ENCODE results near the gene PFN3.

Gene PFN3

GRCh38 chr5:177399997-177400868, at the start of gene PFN3:
Gene PFN3, minus strand, starts transcription at chr5:177400661. Its CDS starts 85 bp downstream, at chr5:177400576.
- DNase-seq = no peak

DNA sequence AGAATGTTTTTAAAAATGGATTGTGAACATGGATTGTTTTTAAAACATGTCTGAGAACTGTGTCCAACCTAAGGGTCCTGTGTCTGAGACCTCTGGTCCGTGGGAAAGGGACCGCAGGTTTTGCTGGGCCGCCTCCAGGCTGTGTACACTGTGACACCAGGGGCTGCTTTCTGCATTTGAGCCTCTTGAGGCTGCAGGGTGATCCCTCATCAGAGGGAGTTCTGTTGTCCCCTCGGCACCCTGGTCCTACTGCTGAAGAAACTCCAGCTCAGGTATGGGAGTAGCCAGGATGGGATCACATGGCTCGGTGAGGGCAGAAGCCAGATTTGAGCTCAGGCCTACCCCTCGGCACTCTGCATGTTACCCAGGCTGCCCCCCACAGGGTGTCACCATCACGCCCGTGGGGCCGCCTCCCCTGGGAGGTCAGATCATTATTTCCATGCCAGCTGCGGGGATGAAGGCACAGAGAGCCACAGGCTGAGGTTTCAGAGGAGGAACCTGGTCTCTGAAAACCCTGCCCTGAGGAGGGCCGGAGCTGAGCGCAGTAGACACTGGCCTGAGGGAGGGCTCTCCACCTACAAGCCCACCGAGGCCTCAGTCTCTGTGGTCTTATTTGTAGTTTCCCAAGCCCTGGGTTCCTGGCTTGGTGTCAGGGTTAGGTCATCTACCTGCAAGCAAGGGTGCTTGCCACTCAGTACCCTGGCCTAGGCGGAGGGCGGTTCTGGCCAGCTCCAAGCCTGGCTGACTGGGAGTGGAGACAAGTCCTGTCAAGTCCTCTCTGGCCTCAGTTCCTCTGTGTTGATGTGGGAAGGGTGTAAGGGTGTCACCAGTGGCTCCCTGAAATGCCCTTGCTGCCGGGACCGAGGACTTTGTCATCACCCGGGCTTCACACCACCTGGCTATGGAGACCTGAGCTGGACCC, 48.9 kb upstream of the PFN3 start:
- no peak for DNase-seq

- DNase-seq = no peak
These were observed 47.9 kb upstream of the PFN3 start for GRCh38 chr5:177448244-177448950.

DNA sequence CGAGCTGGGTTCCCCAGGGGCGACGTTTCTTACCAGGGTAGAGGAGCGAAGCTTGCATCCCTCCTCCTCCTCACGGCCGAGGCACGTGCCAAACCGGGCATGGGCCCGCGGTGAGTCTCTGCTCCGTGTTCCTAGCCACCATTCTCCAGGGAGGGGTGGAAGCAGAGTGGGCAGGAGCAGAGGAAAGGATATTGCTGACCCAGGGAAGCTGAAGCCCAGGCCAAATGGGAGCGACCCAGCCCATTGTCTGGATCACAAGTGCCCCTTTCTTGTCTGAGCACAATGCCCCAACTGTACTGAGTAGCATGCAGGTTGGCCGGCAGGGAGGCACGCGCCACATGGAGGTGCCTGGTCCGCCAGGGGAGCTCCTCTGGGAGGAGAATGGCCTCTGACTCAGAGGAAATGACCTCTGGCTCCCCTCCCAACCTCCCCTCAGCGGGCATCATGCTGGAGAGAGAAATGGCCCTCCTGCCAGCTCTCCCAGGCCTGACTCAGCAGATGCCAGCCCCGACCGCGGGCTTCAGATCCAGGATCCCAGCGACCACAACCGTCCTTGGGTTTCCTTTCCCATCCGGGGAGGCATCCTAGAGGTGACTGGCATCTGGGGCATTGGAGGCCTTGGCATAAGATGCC, 47.3 kb upstream of the PFN3 start:
- DNase-seq = no peak

DNA sequence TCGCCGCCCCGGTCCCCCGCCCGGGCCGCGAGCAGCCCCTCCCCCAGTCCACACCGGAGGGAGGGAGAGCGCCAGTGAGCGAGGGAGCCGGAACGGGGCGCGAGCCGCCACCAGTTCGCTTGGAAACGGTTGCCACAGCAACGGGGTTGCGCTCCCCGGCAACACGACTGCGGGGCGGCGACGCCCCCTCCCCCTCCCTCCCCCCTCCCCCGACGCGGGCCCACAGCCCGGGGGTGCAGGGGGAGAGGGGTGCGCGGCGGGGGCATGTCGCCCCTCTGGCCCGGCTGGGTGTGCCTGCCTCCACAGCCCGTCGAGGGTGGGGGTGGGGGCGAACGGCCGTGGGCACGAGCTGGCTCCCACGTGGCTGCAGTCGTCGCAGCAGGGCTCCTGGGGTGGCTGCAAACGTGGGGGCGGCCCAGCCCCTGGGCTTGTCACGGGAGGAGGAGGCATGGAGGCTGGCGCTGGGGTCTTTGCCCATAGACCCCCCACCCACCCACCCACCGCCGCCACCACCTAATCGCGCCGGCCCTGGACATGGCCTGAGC, 46.7 kb upstream of the PFN3 start:
- no peak for DNase-seq

DNA sequence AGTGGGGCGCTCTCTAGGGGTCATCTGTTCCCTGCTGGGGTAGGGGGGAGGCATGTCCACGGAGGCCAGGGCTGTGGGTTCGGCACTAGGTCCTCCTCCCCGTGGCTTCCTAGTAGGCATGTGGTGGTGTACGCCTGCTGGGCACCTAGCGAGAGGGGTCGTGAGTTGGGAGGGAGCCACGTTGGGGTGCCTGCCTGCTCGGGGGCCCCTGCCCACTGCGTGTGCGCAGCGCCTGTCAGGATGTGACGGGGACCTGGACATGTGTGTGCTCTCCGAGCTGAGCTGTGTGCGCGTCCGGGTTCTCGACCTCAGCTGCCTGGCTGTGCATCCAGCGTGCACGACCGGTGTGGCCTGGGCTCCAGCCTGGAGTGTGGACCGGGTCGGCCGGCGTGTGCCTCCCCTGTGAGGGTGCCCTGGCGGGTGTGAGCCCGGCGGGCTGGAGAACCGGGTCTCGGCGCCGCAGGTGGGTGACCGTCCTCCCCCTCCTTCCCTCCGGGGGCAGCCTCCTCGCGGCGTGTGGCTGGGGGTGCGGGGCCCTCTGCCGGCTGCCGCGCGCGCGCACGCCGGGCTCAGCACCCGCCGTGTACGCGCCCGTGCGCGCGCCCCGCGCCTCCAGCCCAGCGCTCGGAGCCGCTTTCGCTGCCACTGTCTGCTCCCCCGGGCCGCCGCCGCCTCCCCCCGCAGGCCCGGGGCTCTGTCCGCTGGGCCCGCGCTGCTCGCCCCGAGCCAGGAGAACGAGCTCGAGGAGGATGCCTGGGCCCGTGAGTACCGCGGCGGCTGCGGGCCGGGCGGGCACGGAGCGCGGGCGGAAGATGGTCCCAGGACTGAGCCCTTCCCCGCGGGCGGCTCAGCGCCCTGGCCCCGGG, 46.0 kb upstream of the PFN3 start, which contains the start of gene PRR7:
TSS of gene PRR7 (plus strand) at position 615 of the 866 bp plus-strand sequence. CDS start 8,254 bp downstream, outside the sequence.
- DNase-seq = peak; percentile 84

DNA sequence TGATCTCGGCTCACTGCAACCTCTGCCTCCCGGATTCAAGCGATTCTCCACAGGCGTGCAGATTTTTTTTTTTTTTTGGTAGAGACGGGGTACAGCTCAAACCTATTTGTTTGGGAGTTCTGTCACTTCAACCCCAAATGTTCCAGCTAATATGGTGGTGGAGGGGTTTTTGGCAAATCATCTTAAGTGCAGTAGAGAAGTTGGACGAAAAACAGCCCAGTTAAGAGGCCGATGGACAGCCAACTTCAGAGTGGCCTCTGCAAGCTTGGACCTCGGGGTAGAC, 45.4 kb upstream of the PFN3 start:
- DNase-seq = no peak

- no peak for DNase-seq
These were observed 44.8 kb upstream of the PFN3 start for GRCh38 chr5:177445052-177445916.

- DNase-seq = no peak
These were observed 43.9 kb upstream of the PFN3 start for GRCh38 chr5:177444106-177445051.

DNA sequence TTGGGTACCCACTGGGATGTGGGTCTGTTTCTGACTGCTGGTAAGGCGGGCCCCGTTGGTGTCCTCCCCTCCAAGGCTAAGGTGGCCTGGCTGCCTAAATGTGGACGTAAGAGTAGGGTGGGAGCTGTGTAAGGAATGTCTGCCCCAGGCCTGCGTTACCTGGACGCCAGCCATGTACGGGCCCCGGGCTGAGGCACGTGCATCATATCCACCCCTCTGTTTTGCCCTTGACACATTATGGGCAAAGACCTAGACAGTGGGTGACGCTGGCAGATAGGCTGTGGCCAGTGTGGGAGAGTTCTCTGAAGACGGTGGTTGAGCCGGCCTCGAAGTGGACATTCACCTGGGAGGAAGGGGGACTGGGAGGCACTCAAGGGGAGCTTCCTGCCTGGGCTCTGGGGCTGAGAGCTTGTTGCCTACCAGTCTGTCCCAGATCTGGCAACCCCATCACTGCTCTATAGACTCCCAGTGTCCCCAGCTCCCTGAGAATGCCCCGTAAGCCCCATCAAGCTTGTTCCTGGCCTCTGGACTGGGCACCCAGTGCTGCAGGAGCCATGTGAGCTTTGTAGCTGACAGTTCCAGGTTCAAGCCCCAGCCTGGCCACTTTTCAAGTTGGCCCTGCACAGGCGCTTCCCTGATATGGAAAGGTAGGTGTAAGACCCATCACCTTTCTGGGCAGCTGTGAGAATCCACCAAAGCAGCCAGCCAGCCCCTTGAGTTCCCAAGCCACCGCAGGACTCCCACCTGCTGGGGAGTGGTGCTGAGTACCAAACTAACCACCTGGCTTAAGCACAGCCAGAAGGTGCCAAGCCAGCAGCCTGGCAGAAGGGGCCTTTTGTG, 42.9 kb upstream of the PFN3 start:
- no peak for DNase-seq

DNA sequence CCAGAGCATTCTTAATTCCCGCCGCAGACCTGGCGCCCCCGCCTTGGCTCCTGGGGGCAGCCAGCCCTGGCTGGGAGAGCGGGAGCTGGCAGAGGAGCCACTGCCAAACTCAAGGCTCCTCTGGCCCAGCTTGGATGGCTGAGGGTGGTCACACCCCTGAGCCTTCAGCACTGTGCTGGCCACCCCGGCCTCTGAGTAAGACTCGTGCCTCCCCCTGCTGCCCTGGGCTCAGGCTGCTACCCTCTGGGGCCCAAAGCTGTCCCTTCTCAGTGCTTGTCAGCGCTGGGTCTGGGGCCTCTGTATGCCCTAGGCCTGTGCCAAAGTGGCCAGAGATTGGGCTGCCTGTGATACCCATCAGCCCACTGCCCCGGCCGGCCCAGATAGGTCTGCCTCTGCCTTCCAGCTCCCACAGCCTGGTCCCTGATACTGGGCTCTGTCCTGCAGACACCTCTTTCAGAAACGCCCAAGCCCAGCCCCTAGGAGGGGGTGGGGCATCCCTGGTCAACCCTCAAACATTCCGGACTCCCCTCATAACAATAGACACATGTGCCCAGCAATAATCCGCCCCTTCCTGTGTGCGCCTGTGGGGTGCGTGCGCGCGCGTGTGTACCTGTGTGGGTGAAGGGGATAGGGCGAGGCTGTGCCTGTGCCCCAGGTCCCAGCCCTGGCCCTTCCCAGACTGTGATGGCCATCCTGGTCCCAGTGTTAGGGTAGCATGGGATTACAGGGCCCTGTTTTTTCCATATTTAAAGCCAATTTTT, 41.8 kb upstream of the PFN3 start:
- DNase-seq = no peak

DNA sequence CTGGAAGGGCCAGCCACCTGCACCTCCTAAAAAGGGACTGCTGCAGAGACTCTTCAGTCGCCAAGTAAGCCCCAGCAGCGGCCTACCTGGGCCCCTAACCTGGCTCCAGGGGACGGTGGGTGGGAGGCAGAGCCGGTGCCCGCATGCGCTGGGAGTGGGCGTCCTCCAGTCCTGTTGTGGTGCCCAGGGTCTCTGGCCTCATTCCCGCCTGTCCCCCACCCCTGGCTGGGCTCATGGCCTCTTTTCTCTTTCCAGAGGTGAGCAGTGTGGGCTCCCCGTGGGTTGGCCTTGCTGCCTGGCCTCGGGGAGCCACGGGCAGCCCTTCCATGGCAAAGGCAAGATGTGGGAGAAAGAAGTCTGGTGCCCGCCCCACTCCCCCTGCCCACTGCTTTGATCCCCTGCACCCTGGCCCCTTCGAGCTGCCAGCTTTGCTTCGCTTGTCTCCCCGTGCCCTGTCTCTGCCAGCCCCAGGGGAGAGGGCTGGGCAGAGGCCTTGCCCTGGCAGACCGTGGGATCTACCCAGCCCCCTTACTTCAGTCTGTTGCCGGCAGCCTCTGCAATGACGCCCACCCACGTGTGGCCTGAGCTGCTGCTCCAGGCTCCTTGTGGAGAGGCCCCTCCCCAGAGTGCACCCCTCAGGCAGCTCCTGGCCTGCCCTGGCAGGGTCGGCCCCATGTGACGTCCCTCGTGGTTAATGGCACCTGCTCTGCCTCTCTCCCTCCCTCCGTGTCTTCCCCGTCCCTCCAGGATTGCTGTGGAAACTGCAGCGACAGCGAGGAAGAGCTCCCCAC, 40.7 kb upstream of the PFN3 start:
- DNase-seq = no peak

DNA sequence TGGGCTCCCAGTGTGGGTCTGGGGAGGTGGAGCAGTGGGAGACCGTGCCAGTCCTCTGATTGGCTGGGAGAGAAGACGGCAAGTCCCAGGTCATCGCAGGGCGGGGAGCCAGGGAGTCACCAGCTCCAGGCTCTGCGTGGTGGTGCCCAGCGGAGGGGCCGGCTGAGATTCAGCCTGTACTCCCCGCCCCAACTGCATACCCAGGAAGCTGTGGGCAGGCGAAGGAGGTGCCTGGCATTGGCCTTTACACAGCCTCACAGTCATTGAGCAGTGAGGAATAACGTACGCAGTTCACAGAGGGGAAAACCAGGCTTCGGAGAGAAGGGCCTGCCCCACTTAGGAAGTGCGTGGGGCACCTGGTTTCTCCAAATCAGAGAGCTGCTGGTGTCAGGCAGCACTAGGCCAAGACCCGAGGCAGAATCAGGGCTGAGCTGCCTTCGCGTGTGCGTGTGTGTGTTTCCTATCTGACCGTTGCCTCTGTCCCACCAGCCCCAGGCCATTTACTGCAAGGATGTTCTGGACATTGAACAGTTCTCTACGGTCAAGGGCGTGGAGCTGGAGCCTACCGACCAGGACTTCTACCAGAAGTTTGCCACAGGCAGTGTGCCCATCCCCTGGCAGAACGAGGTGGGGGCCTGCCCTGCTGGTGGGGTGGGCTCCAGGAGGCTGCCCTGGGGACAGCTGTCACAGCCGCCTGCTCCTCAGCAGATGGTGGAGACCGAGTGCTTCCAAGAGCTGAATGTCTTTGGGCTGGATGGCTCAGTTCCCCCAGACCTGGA, 39.9 kb upstream of the PFN3 start:
- no peak for DNase-seq

- no peak for DNase-seq
These were observed 39.1 kb upstream of the PFN3 start for GRCh38 chr5:177439518-177440053.

- no peak for DNase-seq
These were observed 38.0 kb upstream of the PFN3 start for GRCh38 chr5:177438468-177438867.

All from KG1 (cell line).